ENCODE results near the gene RTL10. TPM values are rescaled to one million over a fixed set of nuclear protein-coding genes. Genes with fewer than 3 reads are reported as not detected.

The RTL10 gene
- total RNA-seq, 1 donor from 2014 or later, result 10.9 TPM

- peak; percentile 69 for DNase-seq (ENCODE audit: low read depth)
- no peaks in the 10 kb centered on the region for H3K36me3 ChIP-seq (ENCODE audit: control insufficient read depth, insufficient read depth, low read length)
- no peaks in the 10 kb centered on the region for H3K27me3 ChIP-seq (ENCODE audit: control insufficient read depth, insufficient read depth, low read length)
- no peak overlapping the region for H3K4me3 ChIP-seq (ENCODE audit: low read depth, low read length)
- TF ChIP-seq CTCF (IDR thresholded peaks at IDR 0.05; ENCODE audit: insufficient read depth, low read length, poor library complexity, severe bottlenecking), result no peak
Observed at GRCh38 chr22:19891317-19892256, 36.9 kb upstream of the RTL10 start.

- Histone ChIP-seq H3K36me3 (ENCODE audit: control insufficient read depth, insufficient read depth, low read length) (no peaks in the 10 kb centered on the region), H3K27me3 (ENCODE audit: control insufficient read depth, insufficient read depth, low read length) (no peaks in the 10 kb centered on the region), H3K4me3 (ENCODE audit: low read depth, low read length) (no peak overlapping the region)
- DNase-seq (ENCODE audit: low read depth), result no peak
- no peak for TF ChIP-seq CTCF (IDR thresholded peaks at IDR 0.05; ENCODE audit: insufficient read depth, low read length, poor library complexity, severe bottlenecking)
Observed at GRCh38 chr22:19890502-19891316, 36.0 kb upstream of the RTL10 start.

GRCh38 chr22:19889951-19890350, 35.3 kb upstream of the RTL10 start:
- H3K36me3 ChIP-seq (ENCODE audit: control insufficient read depth, insufficient read depth, low read length), result no peaks in the 10 kb centered on the region
- DNase-seq (ENCODE audit: low read depth), result no peak

GRCh38 chr22:19888131-19888746, 33.6 kb upstream of the RTL10 start:
- TF ChIP-seq CTCF (IDR thresholded peaks at IDR 0.05; ENCODE audit: insufficient read depth, low read length, poor library complexity, severe bottlenecking), result no peak
- Histone ChIP-seq H3K27me3 (ENCODE audit: control insufficient read depth, insufficient read depth, low read length) (no peaks in the 10 kb centered on the region), H3K36me3 (ENCODE audit: control insufficient read depth, insufficient read depth, low read length) (no peaks in the 10 kb centered on the region), H3K4me3 (ENCODE audit: low read depth, low read length) (no peak overlapping the region)
- DNase-seq (ENCODE audit: low read depth), result no peak

More at GRCh38 chr22:19889951-19890350, 35.3 kb upstream of the RTL10 start:
- no peak for TF ChIP-seq CTCF (IDR thresholded peaks at IDR 0.05; ENCODE audit: insufficient read depth, low read length, poor library complexity, severe bottlenecking)
- no peak overlapping the region for H3K4me3 ChIP-seq (ENCODE audit: low read depth, low read length)
- H3K27me3 ChIP-seq (ENCODE audit: control insufficient read depth, insufficient read depth, low read length), result no peaks in the 10 kb centered on the region

GRCh38 chr22:19887256-19887985, 32.7 kb upstream of the RTL10 start:
- DNase-seq (ENCODE audit: low read depth), result no peak
- Histone ChIP-seq H3K27me3 (ENCODE audit: control insufficient read depth, insufficient read depth, low read length) (no peaks in the 10 kb centered on the region), H3K36me3 (ENCODE audit: control insufficient read depth, insufficient read depth, low read length) (no peaks in the 10 kb centered on the region), H3K4me3 (ENCODE audit: low read depth, low read length) (no peak overlapping the region)
- no peak for TF ChIP-seq CTCF (IDR thresholded peaks at IDR 0.05; ENCODE audit: insufficient read depth, low read length, poor library complexity, severe bottlenecking)

Measured in kidney epithelial cell (primary cell).